ENCODE data around the gene RNU5D-1. TPM values are rescaled to one million over a fixed set of nuclear protein-coding genes. Genes with fewer than 3 reads are reported as not detected.
"Not testable (repeated sequence)": the region's sequence is repeated elsewhere in the genome, so short reads cannot be mapped to it uniquely, and the experiment has no call there.

The RNU5D-1 gene
- total RNA-seq, 1 donor from 2014 or later: not detected

GRCh38 chr1:44707959-44708831, 22.8 kb downstream of the RNU5D-1 start:
- ATAC-seq (ENCODE audit: poor library complexity): peak; percentile 74
- DNase-seq: no peak
- intact Hi-C loops (cut with DNase I): no loop called here

- DNase-seq (no peak), ATAC-seq (ENCODE audit: poor library complexity) (no peak)
- intact Hi-C loops (cut with DNase I): no loop called here
Measured at GRCh38 chr1:44707112-44707881, 23.7 kb downstream of the RNU5D-1 start.

GRCh38 chr1:44705938-44706337, 25.0 kb downstream of the RNU5D-1 start:
- intact Hi-C loops (cut with DNase I): no loop called here
- ATAC-seq (ENCODE audit: poor library complexity) (no peak), DNase-seq (no peak)

- DNase-seq (no peak), ATAC-seq (ENCODE audit: poor library complexity) (no peak)
- intact Hi-C loops (cut with DNase I): no loop called here
Measured at GRCh38 chr1:44705470-44705869, 25.5 kb downstream of the RNU5D-1 start.

GRCh38 chr1:44701141-44701573, 29.8 kb downstream of the RNU5D-1 start:
- ATAC-seq (ENCODE audit: poor library complexity) (no peak), DNase-seq (no peak)
- intact Hi-C loops (cut with DNase I): no loop called here

GRCh38 chr1:44700573-44700972, 30.4 kb downstream of the RNU5D-1 start:
- intact Hi-C loops (cut with DNase I): no loop called here
- no peak for ATAC-seq (ENCODE audit: poor library complexity)
- DNase-seq: no peak

- intact Hi-C loops (cut with DNase I); DNase-seq; ATAC-seq (ENCODE audit: poor library complexity): not testable (repeated sequence)
Measured at GRCh38 chr1:44699375-44699774, 31.6 kb downstream of the RNU5D-1 start.

- intact Hi-C loops (cut with DNase I): no loop called here
- DNase-seq (no peak), ATAC-seq (ENCODE audit: poor library complexity) (no peak)
Measured at GRCh38 chr1:44698138-44698537, 32.8 kb downstream of the RNU5D-1 start.

GRCh38 chr1:44696789-44697345, 34.1 kb downstream of the RNU5D-1 start:
- ATAC-seq (ENCODE audit: poor library complexity) (peak; percentile 43), DNase-seq (peak; percentile 44)
- intact Hi-C loops (cut with DNase I): no loop called here

- ATAC-seq (ENCODE audit: poor library complexity) (no peak), DNase-seq (no peak)
- intact Hi-C loops (cut with DNase I): no loop called here
Measured at GRCh38 chr1:44696101-44696500, 34.9 kb downstream of the RNU5D-1 start.

GRCh38 chr1:44695671-44696070, 35.3 kb downstream of the RNU5D-1 start:
- intact Hi-C loops (cut with DNase I): no loop called here
- ATAC-seq (ENCODE audit: poor library complexity): no peak
- no peak for DNase-seq

- ATAC-seq (ENCODE audit: poor library complexity) (no peak), DNase-seq (no peak)
- intact Hi-C loops (cut with DNase I): no loop called here
Measured at GRCh38 chr1:44694863-44695478, 36.0 kb downstream of the RNU5D-1 start.

GRCh38 chr1:44693900-44694299, 37.1 kb downstream of the RNU5D-1 start:
- ATAC-seq (ENCODE audit: poor library complexity) (no peak), DNase-seq (no peak)
- intact Hi-C loops (cut with DNase I): no loop called here

- intact Hi-C loops (cut with DNase I): no loop called here
- ATAC-seq (ENCODE audit: poor library complexity) (no peak), DNase-seq (no peak)
Measured at GRCh38 chr1:44693159-44693558, 37.8 kb downstream of the RNU5D-1 start.

- no peak for ATAC-seq (ENCODE audit: poor library complexity)
- no peak for DNase-seq
- intact Hi-C loops (cut with DNase I): no loop called here
Measured at GRCh38 chr1:44689447-44689765, 41.6 kb downstream of the RNU5D-1 start.

- no peak for ATAC-seq (ENCODE audit: poor library complexity)
- intact Hi-C loops (cut with DNase I): no loop called here
- DNase-seq: no peak
Measured at GRCh38 chr1:44688760-44689446, 42.1 kb downstream of the RNU5D-1 start.

- intact Hi-C loops (cut with DNase I): no loop called here
- DNase-seq (no peak), ATAC-seq (ENCODE audit: poor library complexity) (no peak)
Measured at GRCh38 chr1:44685881-44686280, 45.1 kb downstream of the RNU5D-1 start.

GRCh38 chr1:44685218-44685617, 45.8 kb downstream of the RNU5D-1 start:
- ATAC-seq (ENCODE audit: poor library complexity) (no peak), DNase-seq (no peak)
- intact Hi-C loops (cut with DNase I): no loop called here

GRCh38 chr1:44684525-44684924, 46.4 kb downstream of the RNU5D-1 start:
- intact Hi-C loops (cut with DNase I): no loop called here
- ATAC-seq (ENCODE audit: poor library complexity): peak; percentile 18
- no peak for DNase-seq

All from Right ventricle myocardium superior (tissue), 1 donor.